ENCODE results near the gene CENPE. TPM values are rescaled to one million over a fixed set of nuclear protein-coding genes. Genes with fewer than 3 reads are reported as not detected.
"Not testable (repeated sequence)": the region's sequence is repeated elsewhere in the genome, so short reads cannot be mapped to it uniquely, and the experiment has no call there.

The CENPE gene, protein sequence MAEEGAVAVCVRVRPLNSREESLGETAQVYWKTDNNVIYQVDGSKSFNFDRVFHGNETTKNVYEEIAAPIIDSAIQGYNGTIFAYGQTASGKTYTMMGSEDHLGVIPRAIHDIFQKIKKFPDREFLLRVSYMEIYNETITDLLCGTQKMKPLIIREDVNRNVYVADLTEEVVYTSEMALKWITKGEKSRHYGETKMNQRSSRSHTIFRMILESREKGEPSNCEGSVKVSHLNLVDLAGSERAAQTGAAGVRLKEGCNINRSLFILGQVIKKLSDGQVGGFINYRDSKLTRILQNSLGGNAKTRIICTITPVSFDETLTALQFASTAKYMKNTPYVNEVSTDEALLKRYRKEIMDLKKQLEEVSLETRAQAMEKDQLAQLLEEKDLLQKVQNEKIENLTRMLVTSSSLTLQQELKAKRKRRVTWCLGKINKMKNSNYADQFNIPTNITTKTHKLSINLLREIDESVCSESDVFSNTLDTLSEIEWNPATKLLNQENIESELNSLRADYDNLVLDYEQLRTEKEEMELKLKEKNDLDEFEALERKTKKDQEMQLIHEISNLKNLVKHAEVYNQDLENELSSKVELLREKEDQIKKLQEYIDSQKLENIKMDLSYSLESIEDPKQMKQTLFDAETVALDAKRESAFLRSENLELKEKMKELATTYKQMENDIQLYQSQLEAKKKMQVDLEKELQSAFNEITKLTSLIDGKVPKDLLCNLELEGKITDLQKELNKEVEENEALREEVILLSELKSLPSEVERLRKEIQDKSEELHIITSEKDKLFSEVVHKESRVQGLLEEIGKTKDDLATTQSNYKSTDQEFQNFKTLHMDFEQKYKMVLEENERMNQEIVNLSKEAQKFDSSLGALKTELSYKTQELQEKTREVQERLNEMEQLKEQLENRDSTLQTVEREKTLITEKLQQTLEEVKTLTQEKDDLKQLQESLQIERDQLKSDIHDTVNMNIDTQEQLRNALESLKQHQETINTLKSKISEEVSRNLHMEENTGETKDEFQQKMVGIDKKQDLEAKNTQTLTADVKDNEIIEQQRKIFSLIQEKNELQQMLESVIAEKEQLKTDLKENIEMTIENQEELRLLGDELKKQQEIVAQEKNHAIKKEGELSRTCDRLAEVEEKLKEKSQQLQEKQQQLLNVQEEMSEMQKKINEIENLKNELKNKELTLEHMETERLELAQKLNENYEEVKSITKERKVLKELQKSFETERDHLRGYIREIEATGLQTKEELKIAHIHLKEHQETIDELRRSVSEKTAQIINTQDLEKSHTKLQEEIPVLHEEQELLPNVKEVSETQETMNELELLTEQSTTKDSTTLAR (N-terminal part only)
- total RNA-seq (2014; rRNA removed; shearing (Covaris generic)) = 39.8 and 46.6 TPM in 2 replicates

DNA sequence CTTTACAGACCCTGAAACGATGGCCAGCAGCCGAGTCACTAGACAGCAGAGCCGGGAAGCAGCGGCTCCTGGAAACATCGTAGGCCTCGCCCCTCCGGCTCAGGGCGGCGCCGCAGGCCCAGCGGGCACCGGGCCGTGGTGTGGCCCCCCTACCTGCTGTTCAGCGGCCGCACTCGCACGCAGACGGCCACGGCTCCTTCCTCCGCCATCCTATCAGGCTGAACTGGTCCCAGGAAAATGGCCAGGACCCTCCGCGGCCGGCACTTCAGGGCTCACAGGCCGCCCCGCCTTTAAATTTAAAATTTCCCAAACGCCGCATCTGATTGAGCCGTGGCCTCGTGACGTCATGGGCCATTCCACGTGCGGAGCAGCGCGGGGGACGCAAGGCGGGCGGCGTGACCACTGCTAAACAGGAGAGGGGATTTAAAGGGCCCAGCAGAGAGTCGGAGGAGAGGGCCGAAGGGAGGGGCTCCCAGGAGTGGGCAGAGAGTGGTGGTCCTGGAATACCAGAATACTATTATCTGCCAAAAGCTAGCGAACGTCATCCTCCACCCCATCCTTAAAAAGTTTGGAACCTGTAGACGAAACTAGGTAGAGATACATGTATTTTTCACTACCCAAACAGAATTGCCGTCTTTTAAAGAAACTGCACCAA, at the start of gene CENPE:
CENPE (minus strand) TSS at position 233 of the 655 bp plus-strand sequence; CDS start at position 209, 24 bp downstream.
- Histone ChIP-seq H3K9me3 (replicated peaks) (no peaks in the 10 kb centered on the region), H3K27ac (peak within 1 kb of the TSS; percentile 80), H3K27me3 (replicated peaks) (no peaks in the 10 kb centered on the region), H3K4me3 (peak within 1 kb of the TSS; percentile 77), H3K4me1 (replicated peaks) (peaks cover 13% of the 10 kb centered on the region), H3K36me3 (peaks cover 44% of the 10 kb centered on the region)
- DNase-seq (ENCODE audit: low read depth in 1 of 2, low spot score in 2 of 2) = peak; percentile 87 to 93

DNA sequence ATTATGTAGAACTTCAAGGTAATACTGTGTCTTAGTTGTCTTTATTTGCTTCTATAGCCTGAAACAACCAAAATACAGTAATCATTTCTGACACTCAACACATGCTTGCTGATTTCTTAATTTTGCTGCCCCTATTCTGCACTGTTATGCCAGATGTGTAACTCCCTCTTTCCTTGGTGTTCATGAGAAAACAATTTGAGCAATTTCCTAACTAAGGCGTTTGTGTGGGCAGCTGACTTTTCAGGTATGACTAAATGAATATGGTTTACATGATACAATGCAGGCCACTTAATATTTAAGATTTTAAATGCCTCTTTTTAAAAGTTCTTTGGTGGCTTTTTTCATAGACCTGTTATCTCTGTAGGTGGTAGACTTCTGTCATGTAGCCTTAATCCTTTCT, 46.1 kb upstream of the CENPE start:
- DNase-seq (ENCODE audit: low read depth in 1 of 2, low spot score in 2 of 2) = no peak

DNA sequence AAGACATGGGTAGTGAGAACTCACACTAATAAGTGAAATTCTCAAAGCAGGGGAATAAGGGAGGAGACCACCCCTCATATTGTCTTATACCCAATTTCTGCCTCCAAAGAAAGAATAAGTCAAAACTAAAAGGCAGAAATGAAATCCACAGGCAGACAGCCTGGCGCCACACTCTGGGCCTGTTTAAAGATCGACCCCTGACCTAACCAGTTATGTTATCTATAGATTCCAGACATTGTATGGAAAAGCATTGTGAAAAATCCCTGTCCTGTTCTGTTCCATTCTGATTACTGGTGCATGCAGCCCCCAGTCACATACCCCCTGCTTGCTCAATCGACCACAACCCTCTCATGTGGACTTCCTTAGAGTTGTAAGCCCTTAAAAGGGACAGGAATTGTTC, 32.8 kb upstream of the CENPE start:
- H3K36me3 ChIP-seq; DNase-seq (ENCODE audit: low read depth in 1 of 2, low spot score in 2 of 2); H3K9me3 ChIP-seq (replicated peaks); H3K4me1 ChIP-seq (replicated peaks); H3K27ac ChIP-seq; H3K4me3 ChIP-seq; H3K27me3 ChIP-seq (replicated peaks): not testable (repeated sequence)

More for the DNA sequence above, 46.1 kb upstream of the CENPE start:
- Histone ChIP-seq H3K36me3 (no peaks in the 10 kb centered on the region), H3K4me3 (no peak overlapping the region), H3K27me3 (replicated peaks) (no peaks in the 10 kb centered on the region), H3K4me1 (replicated peaks) (no peaks in the 10 kb centered on the region), H3K9me3 (replicated peaks) (no peaks in the 10 kb centered on the region), H3K27ac (no peak overlapping the region)

DNA sequence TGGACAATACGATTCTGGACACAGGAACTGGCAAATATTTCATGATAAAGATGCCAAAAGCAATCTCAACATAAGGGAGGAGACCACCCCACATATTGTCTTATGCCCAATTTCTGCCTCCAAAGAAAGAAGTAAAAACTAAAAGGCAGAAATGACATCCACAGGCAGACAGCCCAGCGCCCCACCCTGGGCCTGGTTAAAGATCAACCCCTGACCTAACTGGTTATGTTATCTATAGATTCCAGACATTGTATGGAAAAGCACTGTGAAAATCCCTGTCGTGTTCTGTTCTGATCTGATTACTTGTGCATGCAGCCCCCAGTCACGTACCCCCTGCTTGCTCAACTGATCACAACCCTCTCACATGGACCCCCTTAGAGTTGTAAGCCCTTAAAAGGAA, 25.4 kb upstream of the CENPE start:
- not testable (repeated sequence) for H3K36me3 ChIP-seq; H3K27me3 ChIP-seq (replicated peaks); H3K4me1 ChIP-seq (replicated peaks); H3K4me3 ChIP-seq; H3K27ac ChIP-seq; DNase-seq (ENCODE audit: low read depth in 1 of 2, low spot score in 2 of 2); H3K9me3 ChIP-seq (replicated peaks)

DNA sequence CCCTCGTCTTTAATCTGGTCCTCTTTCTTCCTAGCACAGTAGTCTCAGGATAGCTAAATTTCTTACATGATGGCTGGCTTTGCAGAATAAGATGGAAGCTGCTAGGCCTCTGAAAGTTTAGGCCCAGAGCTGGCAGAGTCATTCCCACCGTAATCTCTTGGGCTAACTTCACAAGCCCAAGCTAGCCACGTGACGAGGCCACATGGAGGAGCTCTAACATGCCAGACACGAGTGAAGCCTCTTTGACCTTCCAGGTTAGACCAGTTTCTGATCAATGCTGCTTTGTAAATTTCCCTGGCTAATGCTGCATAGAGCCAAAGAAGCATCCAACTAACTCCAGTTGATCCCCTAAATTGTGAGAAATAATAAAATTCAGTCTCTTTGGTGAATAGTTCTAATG, 9.5 kb upstream of the CENPE start:
- Histone ChIP-seq H3K9me3 (replicated peaks) (no peaks in the 10 kb centered on the region), H3K36me3 (no peaks in the 10 kb centered on the region), H3K27ac (no peak overlapping the region), H3K27me3 (replicated peaks) (no peaks in the 10 kb centered on the region; the same call in 1 of the 2 replicates), H3K4me1 (replicated peaks) (no peaks in the 10 kb centered on the region), H3K4me3 (no peak overlapping the region)
- DNase-seq (ENCODE audit: low read depth in 1 of 2, low spot score in 2 of 2) = no peak

DNA sequence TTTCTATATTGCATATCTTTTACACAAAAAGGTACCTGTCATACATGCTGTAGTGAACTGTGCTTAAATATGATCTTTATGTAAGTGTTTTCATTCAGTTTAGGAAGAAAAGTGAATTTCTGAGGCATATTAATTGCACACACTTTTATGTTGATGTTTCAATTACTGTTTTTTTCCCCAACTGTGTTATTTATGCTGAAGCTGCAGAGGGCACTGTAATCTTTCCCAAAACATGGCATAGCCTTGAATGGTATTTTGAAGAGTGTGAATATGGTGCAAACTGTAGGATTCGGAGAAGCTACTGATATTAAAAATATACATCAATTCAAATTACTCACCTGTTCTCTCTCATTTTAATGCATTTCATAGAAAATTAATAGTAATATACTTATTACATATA, 6.0 kb upstream of the CENPE start:
- no peak overlapping the region for H3K4me3 ChIP-seq
- DNase-seq (ENCODE audit: low read depth in 1 of 2, low spot score in 2 of 2) = no peak
- no peak overlapping the region for H3K27ac ChIP-seq
- H3K27me3 ChIP-seq (replicated peaks) = no peaks in the 10 kb centered on the region
- no peaks in the 10 kb centered on the region for H3K4me1 ChIP-seq (replicated peaks)
- no peaks in the 10 kb centered on the region for H3K9me3 ChIP-seq (replicated peaks)
- no peaks in the 10 kb centered on the region for H3K36me3 ChIP-seq

DNA sequence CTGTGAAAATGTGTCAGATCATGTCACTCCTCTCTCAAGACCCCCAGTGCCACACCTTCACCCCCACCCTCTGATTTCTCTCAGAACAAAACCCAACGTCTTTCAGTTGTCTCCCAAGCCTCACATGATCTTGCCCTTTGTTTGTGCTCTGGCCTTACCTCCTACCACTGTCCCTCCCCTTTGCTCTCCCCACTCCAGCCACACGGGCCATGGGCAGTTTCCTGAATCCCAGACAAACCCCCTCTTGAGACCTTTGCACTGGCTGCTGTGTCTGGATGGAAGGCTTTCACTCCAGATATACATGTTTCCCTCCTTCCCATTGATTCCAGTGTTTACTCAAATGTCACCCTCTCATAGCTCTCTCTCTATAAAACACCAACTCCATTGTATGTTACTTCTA, 3.6 kb upstream of the CENPE start:
- Histone ChIP-seq H3K36me3 (peaks cover 9% of the 10 kb centered on the region), H3K9me3 (replicated peaks) (no peaks in the 10 kb centered on the region), H3K27me3 (replicated peaks) (no peaks in the 10 kb centered on the region), H3K27ac (no peak overlapping the region), H3K4me3 (no peak overlapping the region), H3K4me1 (replicated peaks) (peaks cover 11% of the 10 kb centered on the region)
- DNase-seq (ENCODE audit: low read depth in 1 of 2, low spot score in 2 of 2) = no peak

DNA sequence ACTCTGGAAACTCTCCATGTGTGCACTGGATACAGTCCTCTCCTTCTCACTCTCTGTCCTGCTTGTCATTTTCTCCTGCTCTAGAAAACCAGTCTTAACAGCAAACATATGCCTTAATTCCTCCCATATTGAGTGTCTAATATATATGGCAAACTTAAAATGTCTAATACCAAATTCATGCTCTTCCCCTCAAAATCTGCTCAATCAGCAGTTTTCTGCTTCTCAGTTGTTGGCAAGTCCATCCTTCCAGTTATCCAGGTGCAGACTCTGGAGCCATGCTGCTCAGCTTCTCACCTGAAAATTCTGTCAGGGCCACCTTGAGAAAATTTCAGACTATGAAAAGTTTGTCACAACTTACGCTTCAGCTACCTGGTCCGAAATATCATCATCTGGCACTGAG, 3.1 kb upstream of the CENPE start:
- Histone ChIP-seq H3K4me3 (no peak overlapping the region), H3K9me3 (replicated peaks) (no peaks in the 10 kb centered on the region), H3K4me1 (replicated peaks) (peaks cover 13% of the 10 kb centered on the region), H3K36me3 (peaks cover 14% of the 10 kb centered on the region), H3K27ac (no peak overlapping the region), H3K27me3 (replicated peaks) (no peaks in the 10 kb centered on the region)
- no peak for DNase-seq (ENCODE audit: low read depth in 1 of 2, low spot score in 2 of 2)

DNA sequence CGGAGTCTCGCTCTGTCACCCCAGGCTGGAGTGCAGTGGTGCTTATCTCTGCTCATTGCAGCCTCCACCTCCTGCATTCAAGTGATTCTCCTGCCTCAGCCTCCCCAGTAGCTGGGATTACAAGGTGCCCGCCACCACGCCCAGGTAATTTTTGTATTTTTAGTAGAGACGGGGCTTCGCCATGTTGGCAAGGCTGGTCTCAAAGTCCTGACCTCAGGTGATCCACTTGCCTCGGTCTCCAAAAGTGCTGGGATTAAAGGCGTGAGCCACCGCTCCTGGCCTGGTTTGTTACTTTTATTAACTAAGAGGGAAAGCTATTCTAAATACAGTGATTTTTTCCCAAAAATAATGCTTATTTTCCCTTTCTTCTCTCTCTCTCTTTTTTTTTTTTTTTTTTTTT, 866 bp upstream of the CENPE start:
- Histone ChIP-seq H3K4me3 (peak overlapping the region; percentile 77), H3K27ac (peak overlapping the region; percentile 80; the same call in 1 of the 2 replicates), H3K9me3 (replicated peaks) (no peaks in the 10 kb centered on the region), H3K36me3 (peaks cover 36% of the 10 kb centered on the region), H3K4me1 (replicated peaks) (peaks cover 13% of the 10 kb centered on the region), H3K27me3 (replicated peaks) (no peaks in the 10 kb centered on the region)
- DNase-seq (ENCODE audit: low read depth in 1 of 2, low spot score in 2 of 2) = no peak

DNA sequence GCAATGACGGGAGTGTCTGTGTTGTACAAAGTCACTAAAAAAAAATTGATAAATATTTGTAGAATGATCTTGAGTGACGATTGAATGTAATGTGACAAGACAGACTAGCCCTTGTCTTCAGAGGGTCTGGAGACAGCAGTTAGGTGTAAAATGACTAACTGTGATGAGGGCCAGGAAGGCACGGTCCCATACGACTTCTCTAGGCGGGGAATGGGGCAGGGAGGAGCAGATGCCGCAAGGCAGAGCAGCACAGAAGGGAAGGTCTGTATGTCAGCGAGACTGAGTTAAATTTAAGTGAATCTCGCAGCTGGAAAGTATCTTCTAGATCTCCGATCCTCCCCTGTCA, 405 bp downstream of the CENPE start:
- H3K4me3 ChIP-seq = peak overlapping the region; percentile 77
- H3K27me3 ChIP-seq (replicated peaks) = no peaks in the 10 kb centered on the region
- no peaks in the 10 kb centered on the region for H3K9me3 ChIP-seq (replicated peaks)
- H3K36me3 ChIP-seq = peaks cover 47% of the 10 kb centered on the region
- peaks cover 13% of the 10 kb centered on the region for H3K4me1 ChIP-seq (replicated peaks)
- DNase-seq (ENCODE audit: low read depth in 1 of 2, low spot score in 2 of 2) = no peak
- H3K27ac ChIP-seq = peak overlapping the region; percentile 80

DNA sequence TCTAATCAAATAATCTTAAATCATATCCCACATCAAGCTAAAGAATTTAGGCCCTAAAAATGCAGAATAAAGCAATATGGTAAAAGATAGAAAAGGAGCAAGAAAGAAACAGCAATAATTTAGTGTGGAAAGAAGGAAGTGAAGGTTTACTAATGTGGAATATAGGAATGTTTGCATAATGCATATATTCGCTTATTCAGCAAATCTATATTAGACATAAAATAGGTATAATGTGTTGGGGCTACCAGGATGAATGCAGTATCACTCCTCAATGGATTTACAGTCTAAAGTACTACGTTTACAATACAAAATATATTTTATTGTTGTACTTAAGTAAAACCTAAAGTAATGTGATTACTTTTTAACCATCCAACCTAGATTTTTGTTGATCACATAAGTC, 4.7 kb downstream of the CENPE start:
- Histone ChIP-seq H3K27me3 (replicated peaks) (no peaks in the 10 kb centered on the region), H3K27ac (no peak overlapping the region), H3K4me3 (no peak overlapping the region), H3K36me3 (peaks cover 82% of the 10 kb centered on the region), H3K4me1 (replicated peaks) (peaks cover 7% of the 10 kb centered on the region; the same call in 1 of the 2 replicates), H3K9me3 (replicated peaks) (no peaks in the 10 kb centered on the region)
- DNase-seq (ENCODE audit: low read depth in 1 of 2, low spot score in 2 of 2) = no peak

DNA sequence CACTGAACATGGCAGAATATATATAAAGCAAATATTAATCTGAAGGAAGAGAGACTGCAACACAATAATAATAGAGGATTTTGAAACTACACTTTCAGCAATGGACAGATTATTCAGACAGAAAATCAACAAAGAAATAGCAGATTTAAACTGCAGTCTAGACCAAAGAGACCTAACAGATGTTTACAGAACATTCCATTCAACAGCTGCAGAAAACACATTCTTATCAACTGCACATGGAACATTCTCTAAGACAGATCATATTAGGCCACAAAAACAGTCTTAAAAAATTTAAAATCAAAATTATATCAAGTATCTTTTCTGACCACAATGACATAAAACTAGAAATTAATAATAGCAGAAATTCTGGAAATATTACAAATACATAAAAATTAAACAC, 27.1 kb downstream of the CENPE start:
- DNase-seq (ENCODE audit: low read depth in 1 of 2, low spot score in 2 of 2) = no peak

DNA sequence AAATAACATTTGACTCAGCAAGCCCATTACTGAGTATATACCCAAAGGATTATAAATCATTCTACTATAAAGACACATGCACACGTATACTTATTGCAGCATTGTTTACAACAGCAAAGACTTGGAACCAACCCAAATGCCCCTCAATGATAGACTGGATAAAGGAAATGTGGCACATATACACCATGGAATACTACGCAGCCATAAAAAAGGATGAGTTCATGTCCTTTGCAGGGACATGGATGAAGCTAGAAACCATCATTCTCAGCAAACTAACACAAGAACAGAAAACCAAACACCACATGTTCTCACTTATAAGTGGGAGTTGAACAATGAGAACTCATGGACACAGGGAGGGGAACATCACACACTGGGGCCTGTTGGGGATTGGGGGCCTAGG, 28.4 kb downstream of the CENPE start:
- not testable (repeated sequence) for H3K27ac ChIP-seq; H3K9me3 ChIP-seq (replicated peaks); DNase-seq (ENCODE audit: low read depth in 1 of 2, low spot score in 2 of 2); H3K4me3 ChIP-seq; H3K4me1 ChIP-seq (replicated peaks); H3K27me3 ChIP-seq (replicated peaks)
- H3K36me3 ChIP-seq = peaks cover 69% of the 10 kb centered on the region

More for the DNA sequence above, 27.1 kb downstream of the CENPE start:
- Histone ChIP-seq H3K36me3 (peaks cover 64% of the 10 kb centered on the region), H3K27me3 (replicated peaks) (no peaks in the 10 kb centered on the region), H3K4me1 (replicated peaks) (no peaks in the 10 kb centered on the region), H3K27ac (no peak overlapping the region), H3K9me3 (replicated peaks) (no peaks in the 10 kb centered on the region), H3K4me3 (no peak overlapping the region)
